HK-2 (cell line): ENCODE measurements around the gene INTS4.
"Not testable (repeated sequence)": the region's sequence is repeated elsewhere in the genome, so short reads cannot be mapped to it uniquely, and the experiment has no call there.

Source experiments
- DNase-seq: peaks from one replicate; pipeline ENCODE4 v3.0.0-alpha.2; 2018; ENCODE audit not compliant: unreplicated experiment

INTS4 gene

GRCh38 chr11:78022397-78023396 lies 28.2 kb upstream of the INTS4 start, which contains the start of gene KCTD14:
KCTD14 (minus strand) TSS chr11:78023276; CDS start chr11:78023249, 27 bp downstream.
- peak; percentile 70 for DNase-seq

GRCh38 chr11:78021611-78022010 lies 27.1 kb upstream of the INTS4 start:
- DNase-seq = no peak

- no peak for DNase-seq
These were observed 25.8 kb upstream of the INTS4 start for GRCh38 chr11:78020246-78020645.

GRCh38 chr11:78019808-78020207 lies 25.3 kb upstream of the INTS4 start:
- DNase-seq = no peak

GRCh38 chr11:78015878-78016277 lies 21.4 kb upstream of the INTS4 start:
- no peak for DNase-seq

- DNase-seq = not testable (repeated sequence)
These were observed 20.6 kb upstream of the INTS4 start for GRCh38 chr11:78014937-78015520.

- DNase-seq = no peak
These were observed 16.8 kb upstream of the INTS4 start for GRCh38 chr11:78011301-78011700.

- DNase-seq = no peak
These were observed 16.3 kb upstream of the INTS4 start for GRCh38 chr11:78010755-78011154.

GRCh38 chr11:78010304-78010703 lies 15.8 kb upstream of the INTS4 start:
- no peak for DNase-seq

- no peak for DNase-seq
These were observed 14.6 kb upstream of the INTS4 start for GRCh38 chr11:78009062-78009461.

GRCh38 chr11:78000193-78000592 lies 5.7 kb upstream of the INTS4 start:
- DNase-seq = no peak

- DNase-seq = no peak
These were observed 5.1 kb upstream of the INTS4 start for GRCh38 chr11:77999446-78000030.

- no peak for DNase-seq
These were observed 566 bp downstream of the INTS4 start for GRCh38 chr11:77993902-77994301.

- DNase-seq = no peak
These were observed 3.5 kb downstream of the INTS4 start for GRCh38 chr11:77990981-77991380.

- not testable (repeated sequence) for DNase-seq
These were observed 8.0 kb downstream of the INTS4 start for GRCh38 chr11:77986456-77986855.

GRCh38 chr11:77981346-77981947 lies 13.0 kb downstream of the INTS4 start:
- DNase-seq = no peak

- no peak for DNase-seq
These were observed 26.1 kb downstream of the INTS4 start for GRCh38 chr11:77968337-77968736.

GRCh38 chr11:77967753-77968152 lies 26.7 kb downstream of the INTS4 start:
- DNase-seq = no peak

GRCh38 chr11:77967121-77967520 lies 27.3 kb downstream of the INTS4 start:
- DNase-seq = no peak

- DNase-seq = no peak
These were observed 28.1 kb downstream of the INTS4 start for GRCh38 chr11:77966338-77966737.

GRCh38 chr11:77959434-77959833 lies 35.0 kb downstream of the INTS4 start:
- no peak for DNase-seq

- DNase-seq = not testable (repeated sequence)
These were observed 35.8 kb downstream of the INTS4 start for GRCh38 chr11:77958583-77959177.
